Panc1 (cell line): Measurements from ENCODE around the gene KIZ. TPM values are rescaled to one million over a fixed set of nuclear protein-coding genes. Genes with fewer than 3 reads are reported as not detected.

Experiments
- ATAC-seq: fragments of 200-7000 bp; cut with Tn5 transposase; 2 replicates; pipeline ENCODE4 v1.9.1; 2020; ENCODE audit warnings: mild to moderate bottlenecking, moderate library complexity
- BruUV-seq: library from RNA; stranded (reverse); fragments of 400-500 nt; replicated peaks from 2 replicates; lab custom pipeline; 2021; lab: Mats Ljungman, UMichigan
- CTCF ChIA-PET: fragments of 300-600 bp; sonication (Branson Sonifier 250); formaldehyde crosslinking; loops from one replicate; lab custom pipeline; 2022; ENCODE audit warnings: antibody characterized with exemption; lab: Charles Lee
- POLR2A ChIA-PET: fragments of 300-600 bp; sonication (Branson Sonifier 250); formaldehyde crosslinking; loops from one replicate; lab custom pipeline; 2022; ENCODE audit warnings: antibody characterized with exemption; lab: Charles Lee
- DNase-seq: peaks from one replicate; pipeline ENCODE4 v3.0.0-alpha.2; 2010; ENCODE audit warnings: low read depth, low spot score
- H3K27ac ChIP-seq: 2 replicates; pipeline ENCODE4 v1.5.1; 2011; ENCODE audit warnings: mild to moderate bottlenecking, low read length, inconsistent platforms
- H3K27me3 ChIP-seq: fragments of 200-500 bp; sonication (Bioruptor generic); 2 replicates; pipeline ENCODE4 v1.6.0; 2014; ENCODE audit warnings: low read length, inconsistent platforms; ENCODE audit not compliant: control insufficient read depth, insufficient read depth
- H3K36me3 ChIP-seq: fragments of 200-500 bp; sonication (Bioruptor generic); 2 replicates; pipeline ENCODE4 v1.5.1; 2014; ENCODE audit warnings: inconsistent platforms, mild to moderate bottlenecking, low read length, moderate library complexity; ENCODE audit not compliant: control insufficient read depth, insufficient read depth
- H3K4me1 ChIP-seq: 2 replicates; pipeline ENCODE4 v1.5.1; 2011; ENCODE audit warnings: inconsistent platforms, mild to moderate bottlenecking, low read length, moderate library complexity; ENCODE audit not compliant: control insufficient read depth, insufficient read depth
- H3K4me3 ChIP-seq, 2 experiments: 2 replicates each; pipeline ENCODE4 v1.5.1; 2011 to 2012; ENCODE audit warnings: low read depth in 2 of 2, low read length in 2 of 2, mild to moderate bottlenecking in 2 of 2, inconsistent platforms in 1 of 2, moderate library complexity in 1 of 2
- H3K9me3 ChIP-seq: fragments of 200-500 bp; sonication (Bioruptor generic); 2 replicates; pipeline ENCODE4 v1.5.1; 2014; ENCODE audit warnings: low read depth, mild to moderate bottlenecking, inconsistent platforms, low read length, moderate library complexity; ENCODE audit not compliant: control insufficient read depth, insufficient read depth
- POLR2AphosphoS5 ChIP-seq: IDR thresholded peaks from 2 replicates; pipeline ENCODE4 v1.6.1; 2012; ENCODE audit warnings: mild to moderate bottlenecking, low read depth, low read length, moderate library complexity
- SIN3A ChIP-seq: IDR thresholded peaks from 2 replicates; pipeline ENCODE4 v1.6.1; 2012; ENCODE audit warnings: low read depth, mild to moderate bottlenecking, low read length, moderate library complexity, borderline replicate concordance; ENCODE audit not compliant: insufficient read depth
- TCF7L2 ChIP-seq: IDR thresholded peaks from 2 replicates; pipeline ENCODE4 v1.6.1; 2011; ENCODE audit warnings: mild to moderate bottlenecking, low read depth, low read length, inconsistent platforms
- in situ Hi-C: cut with HindIII; loops from 2 replicates; pipeline ENCODE4 v1.10.0; 2016; ENCODE audit warnings: low sequenced_read_pairs, low pct_unique_long_range_greater_than_20kb
- intact Hi-C: fragments of 100-400 bp; cut with micrococcal nuclease; formaldehyde crosslinking; loops from one replicate; pipeline ENCODE4 v1.10.0; 2022; ENCODE audit not compliant: unreplicated experiment
- total RNA-seq: library from RNA; stranded (reverse); gene quantifications from one replicate; pipeline ENCODE4 v1.2.1, GENCODE V29; 2021; ENCODE audit not compliant: unreplicated experiment
- TF ChIP-seq, protein P1 (sequence below): fragments of 450-650 bp; IDR thresholded peaks from 2 replicates; pipeline ENCODE4 v1.5.1; 2017; ENCODE audit warnings: mild to moderate bottlenecking
- TF ChIP-seq, protein P2 (sequence below), 2 experiments: IDR thresholded peaks; 2 replicates each; pipeline ENCODE4 v1.6.1; 2011 to 2012; ENCODE audit warnings: low read depth in 2 of 2, control low read depth in 1 of 2, low read length in 1 of 2, mild to moderate bottlenecking in 1 of 2, moderate library complexity in 1 of 2; ENCODE audit not compliant: insufficient read depth in 1 of 2

The KIZ gene
- total RNA-seq, 1 experiment from 2014 or later: 6.5 TPM

DNA sequence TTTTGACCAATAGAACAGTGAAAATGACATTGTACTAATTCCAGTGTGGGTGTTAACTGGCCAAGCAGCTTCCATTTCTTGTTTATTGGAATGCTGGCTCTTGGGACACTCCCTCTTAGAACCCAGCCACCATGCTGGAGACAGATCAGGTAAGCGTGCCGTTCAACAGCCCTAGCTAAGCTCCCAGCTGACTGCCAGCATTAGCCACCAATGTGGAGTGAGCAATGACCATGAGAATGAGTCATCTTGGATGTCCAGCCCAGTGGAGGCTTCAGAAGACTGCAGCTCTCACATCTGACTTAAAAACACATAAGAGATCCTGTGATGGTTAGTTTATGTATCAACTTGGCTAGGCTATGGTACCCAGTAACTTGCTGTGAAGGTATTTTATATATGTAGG is 16.7 kb upstream of the KIZ start:
- POLR2A ChIA-PET: no interaction called here
- no peak for ATAC-seq
- DNase-seq: no peak
- H3K4me1 ChIP-seq: no peaks in the 10 kb centered on the region
- H3K4me3 ChIP-seq: no peak overlapping the region
- CTCF ChIA-PET: no interaction called here
- no peaks in the 10 kb centered on the region for H3K36me3 ChIP-seq
- peaks cover 2% of the 10 kb centered on the region; the same call in 1 of the 2 replicates for H3K27me3 ChIP-seq
- no peaks in the 10 kb centered on the region for H3K9me3 ChIP-seq
- intact Hi-C loops: no loop called here
- H3K27ac ChIP-seq: no peak overlapping the region
- no TSS peak for BruUV-seq
- in situ Hi-C loops: no loop called here
- TF ChIP-seq SIN3A (no peak), POLR2AphosphoS5 (no peak), TCF7L2 (no peak)
- TF ChIP-seq, protein P1, sequence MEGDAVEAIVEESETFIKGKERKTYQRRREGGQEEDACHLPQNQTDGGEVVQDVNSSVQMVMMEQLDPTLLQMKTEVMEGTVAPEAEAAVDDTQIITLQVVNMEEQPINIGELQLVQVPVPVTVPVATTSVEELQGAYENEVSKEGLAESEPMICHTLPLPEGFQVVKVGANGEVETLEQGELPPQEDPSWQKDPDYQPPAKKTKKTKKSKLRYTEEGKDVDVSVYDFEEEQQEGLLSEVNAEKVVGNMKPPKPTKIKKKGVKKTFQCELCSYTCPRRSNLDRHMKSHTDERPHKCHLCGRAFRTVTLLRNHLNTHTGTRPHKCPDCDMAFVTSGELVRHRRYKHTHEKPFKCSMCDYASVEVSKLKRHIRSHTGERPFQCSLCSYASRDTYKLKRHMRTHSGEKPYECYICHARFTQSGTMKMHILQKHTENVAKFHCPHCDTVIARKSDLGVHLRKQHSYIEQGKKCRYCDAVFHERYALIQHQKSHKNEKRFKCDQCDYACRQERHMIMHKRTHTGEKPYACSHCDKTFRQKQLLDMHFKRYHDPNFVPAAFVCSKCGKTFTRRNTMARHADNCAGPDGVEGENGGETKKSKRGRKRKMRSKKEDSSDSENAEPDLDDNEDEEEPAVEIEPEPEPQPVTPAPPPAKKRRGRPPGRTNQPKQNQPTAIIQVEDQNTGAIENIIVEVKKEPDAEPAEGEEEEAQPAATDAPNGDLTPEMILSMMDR: no peak

DNA sequence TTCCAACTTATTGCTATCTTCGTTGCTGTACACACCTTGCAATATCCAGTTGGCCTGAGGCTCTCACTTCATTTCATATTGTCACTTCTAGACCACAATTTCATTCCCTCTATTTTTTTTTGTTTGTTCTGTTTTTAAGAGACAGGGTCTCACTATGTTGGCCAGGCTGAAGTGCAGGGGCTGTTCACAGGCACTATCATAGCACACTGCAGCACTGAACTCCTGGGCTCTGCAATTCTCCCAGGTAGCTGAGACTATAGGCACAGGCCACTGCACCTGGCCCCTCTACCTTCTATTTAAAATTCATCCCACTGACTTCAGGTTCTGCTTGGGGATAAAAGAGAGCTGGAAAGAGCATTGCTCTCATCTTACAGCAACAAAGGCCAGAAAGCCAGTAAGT is 15.1 kb upstream of the KIZ start:
- in situ Hi-C loops (no loop called here), intact Hi-C loops (no loop called here)
- CTCF ChIA-PET: no interaction called here
- Histone ChIP-seq H3K9me3 (no peaks in the 10 kb centered on the region), H3K4me3 (no peak overlapping the region), H3K27ac (no peak overlapping the region), H3K4me1 (no peaks in the 10 kb centered on the region), H3K36me3 (no peaks in the 10 kb centered on the region), H3K27me3 (peaks cover 2% of the 10 kb centered on the region; the same call in 1 of the 2 replicates)
- BruUV-seq: no TSS peak
- ATAC-seq (no peak), DNase-seq (no peak)
- TF ChIP-seq TCF7L2: no peak
- TF ChIP-seq, protein P1: no peak
- no peak for TF ChIP-seq POLR2AphosphoS5
- TF ChIP-seq, protein P2, sequence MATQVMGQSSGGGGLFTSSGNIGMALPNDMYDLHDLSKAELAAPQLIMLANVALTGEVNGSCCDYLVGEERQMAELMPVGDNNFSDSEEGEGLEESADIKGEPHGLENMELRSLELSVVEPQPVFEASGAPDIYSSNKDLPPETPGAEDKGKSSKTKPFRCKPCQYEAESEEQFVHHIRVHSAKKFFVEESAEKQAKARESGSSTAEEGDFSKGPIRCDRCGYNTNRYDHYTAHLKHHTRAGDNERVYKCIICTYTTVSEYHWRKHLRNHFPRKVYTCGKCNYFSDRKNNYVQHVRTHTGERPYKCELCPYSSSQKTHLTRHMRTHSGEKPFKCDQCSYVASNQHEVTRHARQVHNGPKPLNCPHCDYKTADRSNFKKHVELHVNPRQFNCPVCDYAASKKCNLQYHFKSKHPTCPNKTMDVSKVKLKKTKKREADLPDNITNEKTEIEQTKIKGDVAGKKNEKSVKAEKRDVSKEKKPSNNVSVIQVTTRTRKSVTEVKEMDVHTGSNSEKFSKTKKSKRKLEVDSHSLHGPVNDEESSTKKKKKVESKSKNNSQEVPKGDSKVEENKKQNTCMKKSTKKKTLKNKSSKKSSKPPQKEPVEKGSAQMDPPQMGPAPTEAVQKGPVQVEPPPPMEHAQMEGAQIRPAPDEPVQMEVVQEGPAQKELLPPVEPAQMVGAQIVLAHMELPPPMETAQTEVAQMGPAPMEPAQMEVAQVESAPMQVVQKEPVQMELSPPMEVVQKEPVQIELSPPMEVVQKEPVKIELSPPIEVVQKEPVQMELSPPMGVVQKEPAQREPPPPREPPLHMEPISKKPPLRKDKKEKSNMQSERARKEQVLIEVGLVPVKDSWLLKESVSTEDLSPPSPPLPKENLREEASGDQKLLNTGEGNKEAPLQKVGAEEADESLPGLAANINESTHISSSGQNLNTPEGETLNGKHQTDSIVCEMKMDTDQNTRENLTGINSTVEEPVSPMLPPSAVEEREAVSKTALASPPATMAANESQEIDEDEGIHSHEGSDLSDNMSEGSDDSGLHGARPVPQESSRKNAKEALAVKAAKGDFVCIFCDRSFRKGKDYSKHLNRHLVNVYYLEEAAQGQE (IDR thresholded peaks at IDR 0.05; ENCODE audit: insufficient read depth in 1 of 2, low read depth in 2 of 2, low read length in 1 of 2): no peak
- no peak for TF ChIP-seq SIN3A
- POLR2A ChIA-PET: no interaction called here
